VCaP (cell line): ENCODE results near the gene GPR171.

Experiments
- H3K27ac ChIP-seq: fragments of 450-650 bp; 2 replicates; pipeline ENCODE4 v1.5.1; 2017
- TF ChIP-seq, protein P1 (sequence below): fragments of 450-650 bp; conservative IDR thresholded peaks from 2 replicates; pipeline ENCODE4 v1.5.1; 2017; ENCODE audit warnings: mild to moderate bottlenecking, moderate library complexity

The GPR171 gene

GRCh38 chr3:151154566-151154965, 48.5 kb downstream of the GPR171 start:
- TF ChIP-seq, protein P1, sequence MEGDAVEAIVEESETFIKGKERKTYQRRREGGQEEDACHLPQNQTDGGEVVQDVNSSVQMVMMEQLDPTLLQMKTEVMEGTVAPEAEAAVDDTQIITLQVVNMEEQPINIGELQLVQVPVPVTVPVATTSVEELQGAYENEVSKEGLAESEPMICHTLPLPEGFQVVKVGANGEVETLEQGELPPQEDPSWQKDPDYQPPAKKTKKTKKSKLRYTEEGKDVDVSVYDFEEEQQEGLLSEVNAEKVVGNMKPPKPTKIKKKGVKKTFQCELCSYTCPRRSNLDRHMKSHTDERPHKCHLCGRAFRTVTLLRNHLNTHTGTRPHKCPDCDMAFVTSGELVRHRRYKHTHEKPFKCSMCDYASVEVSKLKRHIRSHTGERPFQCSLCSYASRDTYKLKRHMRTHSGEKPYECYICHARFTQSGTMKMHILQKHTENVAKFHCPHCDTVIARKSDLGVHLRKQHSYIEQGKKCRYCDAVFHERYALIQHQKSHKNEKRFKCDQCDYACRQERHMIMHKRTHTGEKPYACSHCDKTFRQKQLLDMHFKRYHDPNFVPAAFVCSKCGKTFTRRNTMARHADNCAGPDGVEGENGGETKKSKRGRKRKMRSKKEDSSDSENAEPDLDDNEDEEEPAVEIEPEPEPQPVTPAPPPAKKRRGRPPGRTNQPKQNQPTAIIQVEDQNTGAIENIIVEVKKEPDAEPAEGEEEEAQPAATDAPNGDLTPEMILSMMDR = no peak
- no peak overlapping the region for H3K27ac ChIP-seq

GRCh38 chr3:151152455-151153079, 50.4 kb downstream of the GPR171 start:
- TF ChIP-seq, protein P1 = no peak
- H3K27ac ChIP-seq = no peak overlapping the region
